Measurements from ENCODE around the gene HNRNPAB. TPM values are rescaled to one million over a fixed set of nuclear protein-coding genes. Genes with fewer than 3 reads are reported as not detected.
A peak's percentile ranks its signal among the peaks of the same experiment; 100 is the strongest.

Gene HNRNPAB
- total RNA-seq, 4 donors from 2014 or later = 57.0 to 113 (median 83.1) TPM

DNA sequence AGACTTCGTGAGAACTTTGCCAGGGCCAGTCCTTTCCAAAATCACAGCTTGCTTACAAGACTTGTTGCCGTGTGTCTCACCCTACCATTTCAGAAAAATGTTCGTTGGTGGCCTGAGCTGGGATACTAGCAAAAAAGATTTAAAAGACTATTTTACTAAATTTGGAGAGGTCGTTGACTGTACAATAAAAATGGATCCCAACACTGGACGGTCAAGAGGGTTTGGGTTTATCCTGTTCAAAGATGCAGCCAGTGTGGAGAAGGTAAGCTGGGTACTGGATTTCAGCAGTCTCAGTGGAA lies 1.4 kb downstream of the HNRNPAB start:
- Histone ChIP-seq H3K4me1 (peaks cover 48% of the 10 kb centered on the region), H3K4me3 (peak overlapping the region; percentile 88), H3K9me3 (no peaks in the 10 kb centered on the region), H3K27me3 (no peaks in the 10 kb centered on the region), H3K27ac (peak overlapping the region; percentile 98), H3K36me3 (peaks cover 42% of the 10 kb centered on the region)
- DNase-seq (ENCODE audit: low spot score in 2 of 2) = no peak
- no peak for TF ChIP-seq POLR2A (IDR thresholded peaks at IDR 0.05)
- TF ChIP-seq EP300 (IDR thresholded peaks at IDR 0.05) = no peak
- WGBS = 7% methylated on average over 5 of the region's 5 CpGs

DNA sequence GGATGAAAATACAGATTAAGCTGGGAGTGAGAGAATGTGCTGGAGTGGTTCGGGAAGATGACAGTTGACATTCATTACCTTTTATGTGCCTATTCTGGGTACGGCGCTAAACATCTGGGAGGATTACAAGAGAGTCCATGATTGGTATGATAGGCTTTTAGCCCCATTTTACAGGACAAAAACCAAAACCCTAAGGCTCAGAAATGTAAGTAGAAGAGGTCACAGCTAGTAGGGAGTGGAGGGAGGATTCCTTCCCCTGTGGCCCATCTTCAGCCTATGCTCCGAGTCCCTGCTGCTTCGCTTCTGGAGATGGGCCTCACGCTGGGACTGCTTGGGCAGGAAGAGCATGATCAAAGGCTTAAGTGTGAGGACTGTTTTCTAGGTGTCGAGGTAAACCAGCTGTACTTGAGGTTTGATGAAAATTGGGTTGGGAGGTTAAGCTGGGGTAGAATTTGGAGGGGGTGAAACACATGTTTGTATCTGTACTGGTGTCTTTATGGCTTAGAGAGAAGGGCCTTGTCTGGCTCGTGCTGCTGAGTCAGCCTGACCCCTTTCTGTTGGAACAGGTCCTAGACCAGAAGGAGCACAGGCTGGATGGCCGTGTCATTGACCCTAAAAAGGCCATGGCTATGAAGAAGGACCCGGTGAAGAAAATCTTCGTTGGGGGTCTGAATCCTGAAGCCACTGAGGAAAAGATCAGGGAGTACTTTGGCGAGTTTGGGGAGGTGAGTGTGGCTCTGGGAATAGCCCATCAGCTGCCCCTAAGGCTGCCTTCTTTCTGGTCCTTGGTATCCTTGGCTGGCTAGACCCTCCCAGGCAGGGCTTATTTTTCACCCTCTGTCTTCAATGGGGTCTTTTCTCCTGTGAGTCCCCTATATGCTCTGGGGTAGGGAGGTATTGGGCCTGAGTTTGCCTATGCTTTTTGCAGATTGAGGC lies 2.1 kb downstream of the HNRNPAB start:
- Histone ChIP-seq H3K4me1 (peaks cover 43% of the 10 kb centered on the region), H3K27me3 (no peaks in the 10 kb centered on the region), H3K36me3 (peaks cover 49% of the 10 kb centered on the region), H3K4me3 (peak overlapping the region; percentile 88), H3K9me3 (no peaks in the 10 kb centered on the region), H3K27ac (peak overlapping the region; percentile 20)
- TF ChIP-seq POLR2A (IDR thresholded peaks at IDR 0.05) (no peak), POLR2AphosphoS5 (IDR thresholded peaks at IDR 0.05) (no peak)
- TF ChIP-seq, protein P1, sequence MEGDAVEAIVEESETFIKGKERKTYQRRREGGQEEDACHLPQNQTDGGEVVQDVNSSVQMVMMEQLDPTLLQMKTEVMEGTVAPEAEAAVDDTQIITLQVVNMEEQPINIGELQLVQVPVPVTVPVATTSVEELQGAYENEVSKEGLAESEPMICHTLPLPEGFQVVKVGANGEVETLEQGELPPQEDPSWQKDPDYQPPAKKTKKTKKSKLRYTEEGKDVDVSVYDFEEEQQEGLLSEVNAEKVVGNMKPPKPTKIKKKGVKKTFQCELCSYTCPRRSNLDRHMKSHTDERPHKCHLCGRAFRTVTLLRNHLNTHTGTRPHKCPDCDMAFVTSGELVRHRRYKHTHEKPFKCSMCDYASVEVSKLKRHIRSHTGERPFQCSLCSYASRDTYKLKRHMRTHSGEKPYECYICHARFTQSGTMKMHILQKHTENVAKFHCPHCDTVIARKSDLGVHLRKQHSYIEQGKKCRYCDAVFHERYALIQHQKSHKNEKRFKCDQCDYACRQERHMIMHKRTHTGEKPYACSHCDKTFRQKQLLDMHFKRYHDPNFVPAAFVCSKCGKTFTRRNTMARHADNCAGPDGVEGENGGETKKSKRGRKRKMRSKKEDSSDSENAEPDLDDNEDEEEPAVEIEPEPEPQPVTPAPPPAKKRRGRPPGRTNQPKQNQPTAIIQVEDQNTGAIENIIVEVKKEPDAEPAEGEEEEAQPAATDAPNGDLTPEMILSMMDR (IDR thresholded peaks at IDR 0.05) = no peak
- peak in 1 of 2 donors; percentile 41 for DNase-seq (ENCODE audit: low spot score in 2 of 2)
- WGBS = 62% methylated on average over 12 of the region's 12 CpGs

DNA sequence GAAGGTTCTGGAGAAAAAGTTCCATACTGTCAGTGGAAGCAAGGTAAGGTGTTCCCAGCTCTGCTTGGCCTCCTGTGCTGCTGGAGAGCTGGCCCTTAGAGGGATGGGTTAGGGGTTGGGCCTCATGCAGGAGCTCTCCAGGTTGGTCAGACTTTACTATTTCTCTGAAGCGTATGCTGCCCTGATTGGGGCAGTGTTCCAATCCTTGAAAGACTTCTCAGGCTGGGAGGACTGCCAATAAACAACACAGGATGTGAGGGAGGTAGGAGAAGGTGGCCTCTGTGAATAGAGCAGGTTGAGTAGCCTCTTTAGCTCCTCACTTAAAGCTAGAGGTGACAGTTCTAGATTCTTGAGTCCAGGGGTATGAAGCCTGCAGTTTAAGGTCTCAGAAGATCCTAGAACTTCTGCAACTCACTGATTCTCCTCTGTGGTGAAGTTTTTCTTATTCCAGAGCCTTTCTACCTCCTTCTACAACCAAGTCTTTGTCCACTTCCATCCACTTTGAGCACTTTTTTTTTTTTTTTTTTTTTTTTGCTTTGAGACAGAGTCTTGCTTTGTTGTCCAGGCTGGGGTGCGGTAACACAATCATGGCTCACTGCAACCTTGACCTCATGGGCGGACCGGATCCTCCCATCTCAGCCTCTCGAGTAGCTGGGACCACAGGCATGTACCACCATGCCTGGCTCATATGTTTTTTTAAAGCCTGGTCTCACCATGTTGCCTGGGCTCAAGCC lies 3.0 kb downstream of the HNRNPAB start:
- H3K4me3 ChIP-seq = peak overlapping the region; percentile 88
- 71% methylated on average over 5 of the region's 5 CpGs for WGBS
- H3K36me3 ChIP-seq = peaks cover 58% of the 10 kb centered on the region
- DNase-seq (ENCODE audit: low spot score in 2 of 2) = peak; percentile 60 to 73
- no peaks in the 10 kb centered on the region for H3K27me3 ChIP-seq
- peaks cover 38% of the 10 kb centered on the region for H3K4me1 ChIP-seq
- H3K9me3 ChIP-seq = no peaks in the 10 kb centered on the region
- peak overlapping the region; percentile 20 for H3K27ac ChIP-seq
- TF ChIP-seq POLR2A (IDR thresholded peaks at IDR 0.05) (no peak), EP300 (IDR thresholded peaks at IDR 0.05) (no peak), POLR2AphosphoS5 (IDR thresholded peaks at IDR 0.05) (no peak)
- TF ChIP-seq, protein P1 (IDR thresholded peaks at IDR 0.05) = no peak

DNA sequence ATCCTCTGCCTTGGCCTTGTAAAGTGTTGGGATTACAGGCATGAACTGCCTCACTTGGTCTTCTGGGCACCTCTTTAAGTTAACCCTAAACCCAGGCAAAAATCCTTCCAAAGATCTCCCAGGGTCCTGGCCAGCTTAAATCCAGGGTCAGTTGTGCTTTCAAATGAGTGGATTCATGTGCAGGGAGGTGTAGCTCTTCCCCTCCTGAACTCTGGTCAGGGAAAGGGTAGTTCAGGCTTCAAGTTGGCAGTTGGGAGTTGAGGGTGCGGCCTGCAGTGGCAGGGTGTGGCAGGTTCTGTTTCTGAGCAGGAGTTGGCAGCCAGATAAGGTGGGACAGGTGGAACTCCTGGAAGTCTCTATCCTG lies 3.6 kb downstream of the HNRNPAB start:
- Histone ChIP-seq H3K27ac (peak overlapping the region; percentile 4), H3K4me3 (no peak overlapping the region), H3K27me3 (no peaks in the 10 kb centered on the region), H3K36me3 (peaks cover 64% of the 10 kb centered on the region), H3K9me3 (no peaks in the 10 kb centered on the region), H3K4me1 (peaks cover 41% of the 10 kb centered on the region)
- WGBS = 33% methylated on average over 1 of the region's 1 CpG
- TF ChIP-seq, protein P1 (IDR thresholded peaks at IDR 0.05) = no peak
- no peak for TF ChIP-seq EP300 (IDR thresholded peaks at IDR 0.05)
- no peak for TF ChIP-seq POLR2A (IDR thresholded peaks at IDR 0.05)
- TF ChIP-seq POLR2AphosphoS5 (IDR thresholded peaks at IDR 0.05) = no peak
- DNase-seq (ENCODE audit: low spot score in 2 of 2) = peak; percentile 42 to 43

DNA sequence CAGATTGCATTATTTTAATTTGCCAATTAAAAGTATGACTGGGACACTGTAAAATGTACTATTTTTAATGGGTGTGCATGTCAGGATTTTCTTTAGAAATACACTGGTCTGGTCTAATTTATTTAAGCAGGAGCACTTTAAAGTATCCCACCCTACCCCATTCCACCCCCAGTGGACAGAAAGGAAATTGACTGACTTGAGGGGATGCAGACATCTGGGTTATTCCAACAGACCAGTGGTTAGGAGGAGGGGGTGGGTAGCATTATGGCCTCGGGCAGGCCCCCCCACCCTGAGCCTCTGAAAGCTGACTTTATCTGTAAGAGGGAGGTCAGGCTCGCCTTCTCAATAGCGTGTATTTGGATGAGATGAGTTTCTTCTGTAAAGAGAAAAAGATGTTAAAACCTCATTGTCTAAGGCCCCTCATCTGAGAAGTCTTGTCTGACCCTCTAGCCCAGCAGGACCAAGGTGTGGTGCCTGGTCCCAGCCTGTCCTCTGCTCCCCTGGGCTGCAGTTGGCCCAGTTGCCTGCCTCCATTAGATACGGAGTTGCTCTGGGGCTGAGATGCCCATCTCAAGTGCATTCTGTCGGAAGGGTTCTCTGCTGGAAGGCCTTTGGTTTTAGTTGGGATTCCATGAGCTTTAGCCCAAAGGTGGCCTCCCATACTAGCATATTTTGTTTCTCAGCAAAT lies 4.4 kb downstream of the HNRNPAB start:
- Histone ChIP-seq H3K36me3 (peaks cover 72% of the 10 kb centered on the region), H3K4me1 (peaks cover 40% of the 10 kb centered on the region), H3K9me3 (no peaks in the 10 kb centered on the region), H3K27me3 (no peaks in the 10 kb centered on the region), H3K4me3 (no peak overlapping the region), H3K27ac (no peak overlapping the region)
- TF ChIP-seq EP300 (IDR thresholded peaks at IDR 0.05) (no peak), POLR2A (IDR thresholded peaks at IDR 0.05) (no peak), POLR2AphosphoS5 (IDR thresholded peaks at IDR 0.05) (no peak)
- TF ChIP-seq, protein P1 (IDR thresholded peaks at IDR 0.05) = no peak
- DNase-seq (ENCODE audit: low spot score in 2 of 2) = peak in 1 of 2 donors; percentile 40
- 82% methylated on average over 5 of the region's 5 CpGs for WGBS
